AML-193 (cell line): ENCODE data around the gene CPA5.
"Not testable (repeated sequence)": the region's sequence is repeated elsewhere in the genome, so short reads cannot be mapped to it uniquely, and the experiment has no call there.

Experiments
- DNase-seq, 2 experiments: peaks; one replicate each; lab custom pipeline; 2025; lab: John Stamatoyannopoulos, UW

The CPA5 gene

DNA sequence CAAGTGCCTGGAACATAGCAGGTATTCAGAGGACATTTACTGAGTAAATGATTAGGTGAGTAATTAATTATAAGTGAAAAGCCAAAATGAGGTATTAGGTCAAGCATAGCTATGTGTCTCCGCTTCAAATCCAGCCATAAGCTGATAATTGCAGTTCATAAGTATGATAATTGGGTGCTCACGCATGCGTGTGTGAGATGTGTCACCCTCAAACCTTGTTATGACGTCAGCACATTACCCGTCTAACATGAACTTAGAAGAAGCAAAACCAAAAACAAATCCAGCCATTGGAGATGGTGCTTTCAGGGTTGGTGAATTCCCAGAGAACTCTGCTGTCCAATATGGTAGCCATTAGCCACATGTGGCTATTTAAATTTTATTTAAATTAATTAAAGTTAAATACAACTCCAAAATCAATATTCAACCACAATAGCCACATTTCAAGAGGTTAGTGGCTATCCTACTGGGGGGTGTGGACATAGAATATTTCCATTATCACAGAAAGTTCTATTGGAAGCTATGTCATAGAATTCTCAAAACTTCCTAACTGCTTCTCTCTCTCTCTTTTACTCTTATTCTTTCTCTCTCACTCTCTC is at the start of gene CPA5:
Gene CPA5, plus strand, starts transcription at position 546 of the 596 bp plus-strand sequence. CDS start 1,670 bp downstream, outside the sequence.
- DNase-seq, result no peak

- no peak for DNase-seq
Observed at GRCh38 chr7:130296221-130296951, 48.2 kb upstream of the CPA5 start.

DNA sequence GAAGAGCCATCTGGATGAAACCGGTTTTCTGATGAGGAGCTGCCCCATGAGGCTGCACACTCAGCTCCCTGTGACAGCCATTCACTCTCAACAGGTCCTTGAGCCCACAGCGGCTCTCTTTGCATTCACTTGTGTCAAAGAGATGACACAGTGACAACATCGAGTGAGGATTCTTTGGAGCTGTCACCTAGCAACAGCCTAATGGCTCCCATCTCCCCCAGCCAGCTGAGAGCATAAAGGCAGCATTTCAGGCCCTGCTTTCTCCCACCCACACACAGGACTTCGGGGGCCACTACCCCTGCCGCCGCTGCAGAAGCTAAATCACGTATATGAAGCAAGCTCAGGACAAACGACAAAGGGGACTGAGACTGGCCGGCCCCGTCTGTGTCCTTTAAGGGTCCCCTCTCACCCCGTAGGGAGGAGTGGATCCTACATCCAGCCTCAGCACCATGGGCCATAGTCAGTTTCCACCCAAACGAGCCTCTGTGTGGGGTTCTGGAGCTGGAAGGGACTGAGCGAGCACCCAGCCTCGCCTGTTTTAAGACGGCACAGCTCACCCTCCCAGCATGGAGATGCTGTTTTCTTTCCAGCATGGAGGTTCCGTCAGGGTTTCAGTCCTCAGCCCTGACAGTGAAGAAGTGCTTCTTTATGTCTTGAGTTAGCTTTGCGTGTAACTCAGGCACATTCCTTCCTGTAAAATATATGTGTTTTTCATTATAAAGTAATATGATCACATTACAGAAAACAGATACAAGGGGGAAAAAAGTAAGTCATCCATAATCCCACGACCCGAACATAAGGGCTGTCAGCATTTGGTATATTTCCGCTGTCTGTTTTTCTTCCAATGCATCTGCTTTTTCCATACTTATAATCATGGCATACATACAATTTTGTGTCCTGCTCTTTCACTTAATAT is 46.7 kb upstream of the CPA5 start:
- no peak for DNase-seq

DNA sequence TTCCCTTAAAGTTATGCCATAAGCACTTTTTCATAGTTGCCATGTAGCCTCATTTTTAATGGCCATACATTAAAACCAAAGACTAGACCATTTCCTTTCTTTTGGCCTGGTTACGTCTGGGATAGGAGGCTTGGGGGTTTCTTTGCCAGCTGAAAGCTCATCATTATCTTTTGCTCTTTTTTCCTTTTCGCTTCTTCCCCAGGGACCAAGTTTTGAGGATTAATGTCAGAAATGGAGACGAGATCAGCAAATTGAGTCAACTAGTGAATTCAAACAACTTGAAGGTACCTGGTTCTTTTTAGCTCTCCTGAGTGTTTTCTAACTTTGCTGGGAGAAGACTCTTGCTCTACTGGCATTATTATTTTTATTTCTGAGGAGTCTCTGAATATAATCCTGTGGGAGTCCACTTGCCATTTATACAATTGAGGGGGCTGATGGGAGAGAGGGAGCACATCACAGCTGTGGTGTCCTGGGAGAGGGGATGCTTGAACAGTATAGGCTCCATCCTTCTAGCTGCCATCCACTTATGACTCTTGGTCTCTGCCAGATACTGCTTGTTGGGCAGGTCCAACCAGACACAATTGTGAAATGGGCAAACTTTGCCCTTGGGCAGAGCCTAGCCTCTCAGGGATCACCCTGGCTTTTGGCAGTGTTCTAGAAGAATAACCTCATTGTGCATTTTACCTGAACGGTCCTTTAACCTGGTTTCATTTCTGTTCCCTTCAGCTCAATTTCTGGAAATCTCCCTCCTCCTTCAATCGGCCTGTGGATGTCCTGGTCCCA is 45.9 kb upstream of the CPA5 start:
- no peak for DNase-seq

GRCh38 chr7:130299866-130300265 is 44.8 kb upstream of the CPA5 start:
- DNase-seq, result no peak

GRCh38 chr7:130301501-130302020 is 43.1 kb upstream of the CPA5 start:
- no peak for DNase-seq

DNA sequence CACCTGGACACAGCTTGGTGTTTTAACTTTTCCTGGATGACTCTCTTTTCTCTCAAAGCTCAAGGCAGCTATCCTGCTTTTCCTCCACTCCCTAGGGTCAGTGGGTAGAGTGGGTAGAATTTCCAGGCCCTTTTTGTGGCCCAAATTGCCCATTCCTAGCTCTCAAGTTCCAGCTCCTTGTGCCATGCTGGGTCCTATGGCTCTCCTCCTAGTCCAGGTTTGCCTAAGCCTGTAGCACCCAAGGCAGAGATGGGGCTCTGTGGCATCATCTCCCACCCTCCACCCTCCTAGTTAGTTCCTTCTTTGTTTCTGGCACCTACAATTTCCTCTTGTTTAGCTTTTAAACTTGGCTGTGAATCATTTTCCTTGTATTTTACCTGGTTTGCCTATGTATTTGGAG is 42.0 kb upstream of the CPA5 start:
- no peak for DNase-seq

DNA sequence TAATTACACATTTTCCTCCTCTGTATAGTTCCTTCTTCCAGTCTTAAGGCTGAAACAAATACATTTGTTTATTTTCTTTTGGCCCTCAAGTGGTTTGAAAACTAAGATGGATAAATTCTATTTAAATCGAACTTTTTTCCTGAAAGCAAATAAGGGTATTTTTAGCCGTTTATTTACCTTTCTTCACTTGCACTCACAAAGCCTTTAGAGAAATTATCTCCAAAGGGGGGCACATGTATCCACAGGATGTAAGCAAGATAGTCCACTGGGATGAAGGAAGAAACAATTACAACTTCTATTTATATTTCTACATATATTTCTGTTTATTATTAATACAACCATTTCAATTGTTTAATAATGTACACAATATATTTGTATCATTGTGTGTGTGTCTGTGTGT is 41.5 kb upstream of the CPA5 start:
- no peak for DNase-seq

DNA sequence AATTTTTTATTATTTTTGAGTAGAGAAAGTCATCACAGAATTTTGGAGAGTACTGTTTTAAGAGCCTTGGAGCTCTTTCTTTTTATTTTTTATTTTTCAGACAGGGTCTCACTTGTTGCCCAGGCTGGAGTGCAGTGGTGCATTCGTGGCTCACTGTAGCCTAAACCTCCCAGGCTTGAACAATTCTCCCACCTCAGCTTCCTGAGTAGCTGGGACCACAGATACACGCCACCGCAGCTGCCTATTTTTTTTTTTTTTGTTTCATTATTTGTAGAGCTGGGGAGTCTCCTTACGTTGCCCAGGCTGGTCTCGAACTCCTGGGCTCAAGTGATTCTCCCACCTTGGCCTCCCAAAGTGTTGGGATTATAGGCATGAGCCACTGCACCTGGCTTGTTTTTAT is 41.1 kb upstream of the CPA5 start:
- DNase-seq, result no peak

- no peak for DNase-seq
Observed at GRCh38 chr7:130303982-130304381, 40.6 kb upstream of the CPA5 start.

DNA sequence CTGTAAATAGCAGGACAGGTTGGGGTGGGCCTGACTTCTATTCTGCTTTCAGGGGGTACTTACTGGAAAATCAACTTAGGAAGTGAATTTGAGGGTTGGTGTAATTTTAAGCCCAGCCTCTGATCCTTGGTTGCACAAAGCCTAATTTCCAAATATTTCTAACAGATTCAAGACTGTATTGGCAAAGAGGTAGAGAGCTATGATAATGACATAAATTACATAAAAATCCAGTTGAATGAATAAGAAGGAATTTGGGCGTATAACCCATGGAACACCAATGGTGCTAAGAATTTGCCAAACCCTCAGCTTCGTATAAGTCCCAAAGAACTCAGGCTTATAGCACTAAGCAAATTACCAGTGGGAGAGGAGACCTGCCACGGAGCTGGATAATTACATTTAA is 39.7 kb upstream of the CPA5 start:
- no peak for DNase-seq

DNA sequence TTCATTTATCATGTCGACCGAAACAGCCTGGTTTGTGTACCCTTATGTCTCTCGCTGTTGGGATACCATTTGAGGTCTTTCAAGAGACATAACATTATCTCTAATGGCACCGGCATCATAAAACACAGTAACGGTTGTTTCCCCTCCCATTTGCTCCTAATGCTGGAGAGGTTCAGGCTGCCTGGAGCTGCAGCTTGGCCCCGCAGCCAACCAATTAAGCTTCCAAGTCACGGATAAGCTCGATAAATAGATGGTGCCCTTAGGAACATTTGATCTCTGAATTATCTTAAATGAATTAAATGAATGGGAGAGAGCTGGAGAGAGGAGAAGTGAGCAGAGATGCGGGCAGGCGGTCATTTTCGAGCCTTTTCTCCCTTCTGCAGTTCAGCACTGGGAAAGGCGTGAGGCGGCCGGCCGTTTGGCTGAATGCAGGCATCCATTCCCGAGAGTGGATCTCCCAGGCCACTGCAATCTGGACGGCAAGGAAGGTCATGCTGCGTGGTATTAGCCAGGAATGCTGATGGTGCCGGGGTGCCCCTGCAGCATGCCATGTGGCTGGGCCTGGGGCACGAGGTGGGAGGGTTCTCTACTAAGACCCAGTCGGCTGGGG is 39.1 kb upstream of the CPA5 start:
- no peak for DNase-seq

- no peak for DNase-seq
Observed at GRCh38 chr7:130309986-130310385, 34.6 kb upstream of the CPA5 start.

GRCh38 chr7:130314305-130314704 is 30.3 kb upstream of the CPA5 start:
- no peak for DNase-seq

- DNase-seq, result no peak
Observed at GRCh38 chr7:130319541-130319940, 25.1 kb upstream of the CPA5 start.

- DNase-seq, result not testable (repeated sequence)
Observed at GRCh38 chr7:130321542-130322229, 22.9 kb upstream of the CPA5 start.

DNA sequence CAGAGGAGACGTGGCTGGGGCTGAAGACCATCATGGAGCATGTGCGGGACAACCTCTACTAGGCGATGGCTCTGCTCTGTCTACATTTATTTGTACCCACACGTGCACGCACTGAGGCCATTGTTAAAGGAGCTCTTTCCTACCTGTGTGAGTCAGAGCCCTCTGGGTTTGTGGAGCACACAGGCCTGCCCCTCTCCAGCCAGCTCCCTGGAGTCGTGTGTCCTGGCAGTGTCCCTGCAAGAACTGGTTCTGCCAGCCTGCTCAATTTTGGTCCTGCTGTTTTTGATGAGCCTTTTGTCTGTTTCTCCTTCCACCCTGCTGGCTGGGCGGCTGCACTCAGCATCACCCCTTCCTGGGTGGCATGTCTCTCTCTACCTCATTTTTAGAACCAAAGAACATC is 22.0 kb upstream of the CPA5 start:
- no peak for DNase-seq

- DNase-seq, result no peak
Observed at GRCh38 chr7:130324306-130324943, 20.2 kb upstream of the CPA5 start.

DNA sequence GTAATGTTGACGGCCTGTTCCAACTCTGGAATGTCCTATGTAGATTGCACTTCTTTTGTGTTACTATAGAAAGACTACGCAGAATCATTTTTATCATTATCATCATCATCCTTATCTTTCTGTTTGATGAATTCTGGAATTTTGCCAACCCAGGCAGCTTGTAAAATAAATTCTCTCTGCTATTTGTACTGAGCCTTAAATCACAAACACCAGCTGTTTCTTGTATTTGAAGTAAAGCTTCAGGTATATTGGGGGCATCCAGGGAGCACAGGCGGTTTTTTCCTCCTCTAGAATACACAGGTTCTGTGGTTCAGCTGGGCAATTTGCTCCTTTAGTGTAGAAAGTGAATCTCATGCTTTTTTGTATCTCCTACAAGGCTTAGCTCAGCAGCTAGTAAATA is 14.9 kb upstream of the CPA5 start:
- DNase-seq, result no peak
